GM19099 (cell line): ENCODE results near the gene CHRM3.

Source experiments
- POLR2A ChIP-seq: IDR thresholded peaks from 3 replicates; pipeline ENCODE4 v1.6.1; 2011; ENCODE audit warnings: low read depth; ENCODE audit not compliant: insufficient read length; ENCODE audit errors: extremely low read depth

Gene CHRM3

DNA sequence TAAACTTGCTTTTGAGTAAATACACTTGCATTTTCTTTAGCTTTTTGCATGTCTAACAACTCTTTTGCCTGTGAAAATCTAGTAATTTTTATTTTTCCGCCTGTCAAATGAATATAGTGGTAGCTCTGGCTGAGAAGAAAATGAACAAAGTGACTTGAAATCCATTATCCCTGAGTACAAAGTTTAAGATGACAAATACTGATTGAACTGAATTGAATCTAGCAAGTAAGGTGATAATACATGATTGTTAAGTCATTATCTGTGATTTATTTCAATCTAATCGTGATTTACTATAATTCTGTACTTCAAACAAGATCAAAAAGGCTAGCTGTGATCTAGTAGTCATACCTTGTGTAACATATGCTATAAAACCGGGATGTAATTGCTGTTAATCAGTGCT, 42.8 kb downstream of the CHRM3 start:
- no peak for TF ChIP-seq POLR2A

DNA sequence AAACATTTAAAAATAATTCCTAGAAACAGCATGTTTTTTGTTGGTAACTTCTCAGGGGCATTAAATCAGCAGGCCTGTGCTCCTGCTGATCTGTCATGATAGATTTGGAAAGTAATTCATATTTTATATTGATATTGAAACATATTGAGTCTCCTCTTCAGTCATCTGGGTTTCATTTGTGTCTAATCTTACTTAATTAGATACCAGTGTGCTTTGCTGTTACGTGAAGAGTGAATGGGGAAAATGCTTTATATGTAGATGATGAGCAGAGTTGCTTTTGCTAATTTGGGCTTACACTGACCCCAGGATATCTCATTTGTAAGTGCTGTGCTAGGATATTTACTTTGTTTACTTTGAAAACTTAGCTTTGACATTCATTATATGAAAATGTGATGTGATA, 45.9 kb downstream of the CHRM3 start:
- TF ChIP-seq POLR2A = no peak

DNA sequence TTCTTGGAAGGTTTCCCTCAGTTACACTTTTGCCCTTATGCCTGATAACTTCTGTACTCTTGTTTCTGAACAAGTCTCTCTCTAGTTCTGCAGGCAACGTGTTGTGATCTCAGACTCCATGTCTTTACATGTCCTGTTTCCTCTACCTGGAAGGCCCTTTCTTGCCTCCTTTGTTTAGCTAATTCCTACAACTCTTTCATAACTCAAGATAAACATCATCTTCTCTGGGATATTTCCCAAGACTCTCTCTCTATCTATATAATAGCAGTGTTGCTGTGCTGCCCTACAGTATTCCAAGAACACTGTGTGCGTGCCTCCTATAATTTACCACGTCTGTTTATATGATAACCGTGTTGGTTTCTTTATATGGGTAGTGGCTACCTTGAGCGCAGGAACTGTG, 47.8 kb downstream of the CHRM3 start:
- TF ChIP-seq POLR2A = no peak
